GM21367 (cell line): ENCODE data around the gene EFEMP1.
"Not testable (repeated sequence)": the region's sequence is repeated elsewhere in the genome, so short reads cannot be mapped to it uniquely, and the experiment has no call there.

Source experiments
- ATAC-seq: cut with Tn5 transposase; IDR thresholded peaks from one replicate; pipeline ENCODE4 v1.9.1; 2021; ENCODE audit not compliant: unreplicated experiment

The EFEMP1 gene

DNA sequence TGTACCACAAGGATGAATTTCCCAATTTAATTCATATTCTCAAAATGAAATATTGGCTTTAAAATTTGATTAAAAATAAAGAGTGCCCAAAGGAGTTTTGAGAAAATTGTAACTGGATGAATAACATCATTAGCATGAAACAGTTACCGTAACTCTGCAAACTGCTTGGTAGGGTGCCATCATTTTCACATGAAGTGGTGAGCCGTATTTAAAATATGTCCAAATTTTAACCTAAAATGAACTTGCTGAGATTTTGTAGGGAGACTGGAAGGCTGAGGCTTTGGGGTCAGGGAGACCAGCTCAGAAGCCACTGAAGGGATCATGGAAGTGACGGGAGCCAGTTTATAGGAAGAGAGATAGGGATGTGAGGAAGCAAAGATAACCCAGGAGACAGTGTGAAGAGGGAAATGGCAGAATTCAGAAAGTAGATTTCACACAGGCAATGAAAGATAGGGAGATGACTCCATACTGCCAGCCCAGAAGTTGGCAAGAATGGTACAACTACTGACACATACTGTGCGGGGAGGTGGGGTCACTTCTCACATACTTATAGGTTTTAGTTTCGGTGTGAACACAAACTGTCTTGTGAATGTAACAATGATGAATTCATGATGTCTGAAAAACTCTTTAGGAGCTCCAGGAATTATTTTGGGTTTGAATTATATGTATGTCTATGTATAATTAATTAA lies 53.8 kb downstream of the EFEMP1 start:
- ATAC-seq, result no peak

DNA sequence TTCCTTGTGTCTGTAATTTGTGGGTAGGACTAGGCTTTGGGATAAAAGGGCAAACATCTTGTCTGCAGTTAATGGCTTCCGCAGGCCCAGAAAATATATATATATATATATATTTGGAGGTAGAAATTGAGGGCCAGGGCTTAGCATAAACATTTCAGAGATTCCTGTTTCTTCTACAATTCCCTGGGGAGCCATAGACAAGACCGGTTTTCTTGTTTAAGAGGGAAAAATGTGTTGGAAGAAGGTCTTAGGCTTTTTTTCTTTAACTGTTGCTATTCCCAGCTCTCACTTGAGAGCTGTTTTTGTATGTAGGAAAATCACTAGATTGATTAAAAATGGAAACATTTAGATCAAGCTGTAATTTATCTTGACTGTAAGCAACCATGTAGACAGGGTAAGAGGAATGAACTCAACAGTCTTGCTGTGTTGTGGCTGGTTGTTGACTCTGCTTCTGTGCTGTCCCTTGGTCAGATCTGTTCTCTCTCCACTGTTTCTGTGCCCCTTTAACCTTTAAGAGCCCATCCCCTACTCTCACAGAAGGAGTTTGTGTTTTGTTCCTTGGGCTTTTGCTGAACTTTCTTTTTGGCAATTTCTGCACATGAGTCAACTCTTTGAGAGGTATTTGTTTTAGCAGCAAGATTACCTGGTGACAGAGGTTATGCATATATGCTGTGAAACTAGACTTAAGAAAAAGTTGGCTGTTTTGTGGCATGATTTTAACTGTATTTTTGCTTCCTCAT lies 58.3 kb downstream of the EFEMP1 start:
- no peak for ATAC-seq

- ATAC-seq, result no peak
These were observed 59.1 kb downstream of the EFEMP1 start for GRCh38 chr2:55864351-55865084.

DNA sequence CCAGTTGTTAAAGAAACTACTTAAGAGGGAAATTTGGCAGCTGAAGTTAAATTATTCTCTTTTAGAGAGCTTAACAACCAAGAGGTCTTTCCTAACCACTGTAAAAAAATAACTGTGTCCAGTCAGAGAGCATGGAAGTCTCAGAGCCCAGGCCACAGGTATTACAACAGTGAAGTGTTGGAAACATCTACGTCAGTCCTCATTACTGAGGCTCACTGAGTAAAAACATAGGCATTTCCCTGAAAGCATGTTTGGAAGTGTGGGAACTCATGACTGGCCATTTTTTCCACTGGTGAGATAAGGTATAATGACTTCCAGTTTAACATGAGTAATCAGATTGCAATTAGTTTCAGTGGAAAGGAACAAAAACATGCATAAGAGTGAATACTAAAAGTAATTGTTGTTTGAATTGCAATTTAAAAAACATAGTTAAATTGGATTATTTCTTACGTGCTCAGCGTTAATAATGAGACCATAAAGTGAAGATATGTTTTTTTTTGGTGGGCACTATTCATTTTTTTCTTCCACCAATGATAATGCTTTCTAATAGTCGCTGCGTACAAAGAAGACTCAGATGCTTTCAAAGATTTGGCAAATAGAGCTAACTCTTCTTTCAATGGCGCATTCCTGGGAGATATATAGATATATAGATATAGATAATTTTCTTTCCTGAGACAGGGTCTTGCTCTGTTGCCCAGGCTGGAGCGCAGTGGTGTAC lies 60.8 kb downstream of the EFEMP1 start:
- ATAC-seq, result no peak

DNA sequence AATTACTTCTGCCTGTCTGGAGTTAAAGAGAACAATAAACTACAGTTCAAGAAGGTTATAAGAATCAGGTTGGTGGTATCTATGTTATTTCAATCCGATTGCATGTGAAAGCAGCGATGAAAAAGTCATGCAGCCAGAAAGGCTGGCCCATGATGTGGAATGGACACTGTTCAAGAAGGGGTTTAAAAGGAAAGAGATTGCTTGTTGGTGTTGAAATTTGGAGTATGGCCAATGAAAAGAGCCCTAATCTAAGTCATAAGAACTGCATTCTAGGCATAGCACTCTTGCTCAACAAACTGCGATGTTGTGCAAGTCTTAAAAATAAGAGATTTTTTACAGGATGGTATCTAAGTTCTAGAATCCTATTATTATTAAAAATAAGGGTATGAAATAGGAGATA lies 61.3 kb downstream of the EFEMP1 start:
- ATAC-seq, result no peak

DNA sequence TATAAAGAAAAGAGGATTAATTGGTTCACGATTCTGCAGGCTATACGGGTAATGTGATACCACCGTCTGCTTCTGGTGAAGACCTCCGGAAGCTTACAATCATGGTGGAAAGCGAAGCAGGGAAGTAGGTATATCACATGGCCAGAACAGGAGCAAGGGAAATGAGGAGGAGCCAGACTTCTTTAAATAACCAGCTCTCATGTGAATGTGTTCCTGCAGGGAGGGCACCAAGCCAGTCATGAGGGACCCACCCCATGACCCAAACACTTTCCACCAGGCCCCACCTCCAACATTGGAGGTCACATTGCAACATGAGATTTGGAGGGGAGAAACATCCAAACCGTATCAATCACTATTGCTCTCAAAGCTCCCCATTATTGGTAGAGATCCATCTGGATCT lies 61.8 kb downstream of the EFEMP1 start:
- ATAC-seq, result no peak

DNA sequence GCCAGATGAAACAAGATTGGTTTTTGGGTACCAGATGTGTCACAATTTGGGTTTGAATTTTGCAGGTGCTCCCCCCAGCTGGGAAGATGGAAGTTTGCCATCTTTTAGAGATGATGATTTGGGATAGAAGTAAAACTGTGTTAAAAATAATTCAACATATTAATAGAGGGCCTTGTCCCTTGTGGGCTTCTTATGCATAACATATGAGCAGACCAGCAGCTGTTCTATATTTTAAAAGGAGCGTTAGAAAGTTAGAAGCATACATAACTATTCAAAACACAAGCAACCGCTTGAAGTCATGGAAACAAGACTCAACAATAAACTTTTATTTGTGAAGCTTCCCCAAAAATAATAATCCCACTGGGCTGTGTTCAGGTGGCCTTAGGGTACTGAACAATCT lies 62.8 kb downstream of the EFEMP1 start:
- ATAC-seq, result no peak

DNA sequence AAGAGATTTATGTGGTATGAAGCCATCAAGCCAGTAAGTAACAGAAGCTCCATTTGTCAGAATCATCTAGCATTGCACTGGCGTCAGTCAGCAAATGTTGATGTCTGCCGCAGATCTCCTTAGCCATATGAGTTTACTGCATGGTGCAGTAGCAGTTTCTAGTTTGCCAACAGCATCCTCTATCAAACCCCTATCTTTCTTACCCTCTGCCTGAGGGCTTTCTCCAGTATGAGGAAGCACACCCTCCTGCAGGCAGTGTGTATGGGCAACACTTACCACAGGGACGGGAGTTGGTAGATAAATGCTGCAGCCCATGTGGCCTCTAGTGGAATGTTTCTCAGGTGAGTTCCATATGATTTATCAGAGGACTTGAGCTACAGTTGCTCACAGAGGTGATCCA lies 63.7 kb downstream of the EFEMP1 start:
- no peak for ATAC-seq

DNA sequence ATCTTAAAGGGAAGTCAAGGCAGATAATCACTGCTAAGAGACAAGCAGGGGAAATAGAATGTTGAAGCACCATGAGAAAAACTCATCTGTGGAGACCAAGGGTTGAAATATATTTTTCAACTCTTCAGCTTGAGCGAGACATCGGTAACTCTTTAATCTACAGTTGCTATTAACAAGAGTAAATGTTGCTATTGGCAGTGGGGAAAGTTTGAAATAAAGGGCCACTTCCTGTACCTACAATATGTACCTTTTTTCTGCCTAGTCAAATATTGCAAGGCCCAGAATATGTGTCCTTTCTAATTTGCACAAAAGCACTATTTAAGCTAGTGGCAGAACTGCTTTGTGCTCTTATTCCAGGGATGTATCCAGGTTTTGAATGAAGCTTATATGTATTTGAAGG lies 65.8 kb downstream of the EFEMP1 start:
- ATAC-seq, result no peak

DNA sequence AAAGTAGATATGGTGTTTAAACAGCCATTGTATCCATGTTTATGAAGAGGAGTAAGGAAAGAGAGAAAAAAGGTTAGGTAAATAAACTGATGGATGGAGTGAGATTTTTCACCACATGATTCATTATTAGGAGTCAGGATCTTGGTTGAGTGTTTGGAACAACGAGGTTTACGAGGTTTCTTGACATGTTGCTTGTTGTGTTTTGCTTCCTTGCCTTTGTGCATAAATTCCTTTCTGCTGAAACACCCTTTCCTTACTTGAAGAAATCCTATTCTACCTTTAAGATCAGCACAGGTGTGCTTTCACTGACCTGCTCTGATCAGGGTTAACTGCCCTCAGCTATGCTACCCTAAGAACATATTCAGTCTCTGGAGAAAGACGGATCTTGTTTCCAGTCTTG lies 66.6 kb downstream of the EFEMP1 start:
- no peak for ATAC-seq

DNA sequence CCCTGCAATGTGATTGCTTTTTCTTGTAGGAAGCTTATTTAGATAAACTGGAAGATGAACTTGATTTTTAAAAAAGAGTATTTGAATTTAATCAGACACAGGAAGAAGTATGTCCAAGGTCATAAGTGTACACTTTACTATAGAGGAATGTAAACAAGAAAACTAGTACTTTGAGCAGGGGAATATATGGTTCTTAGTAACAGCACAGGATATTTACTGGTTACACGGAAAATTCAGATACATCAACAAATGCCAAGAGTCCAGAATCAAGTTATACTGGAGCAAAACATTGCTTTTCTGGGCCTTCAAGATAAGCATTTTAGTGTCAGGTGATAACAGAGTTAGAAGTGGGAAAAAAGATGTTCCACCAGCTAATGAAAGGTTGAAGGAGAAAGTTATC lies 75.5 kb downstream of the EFEMP1 start:
- no peak for ATAC-seq

DNA sequence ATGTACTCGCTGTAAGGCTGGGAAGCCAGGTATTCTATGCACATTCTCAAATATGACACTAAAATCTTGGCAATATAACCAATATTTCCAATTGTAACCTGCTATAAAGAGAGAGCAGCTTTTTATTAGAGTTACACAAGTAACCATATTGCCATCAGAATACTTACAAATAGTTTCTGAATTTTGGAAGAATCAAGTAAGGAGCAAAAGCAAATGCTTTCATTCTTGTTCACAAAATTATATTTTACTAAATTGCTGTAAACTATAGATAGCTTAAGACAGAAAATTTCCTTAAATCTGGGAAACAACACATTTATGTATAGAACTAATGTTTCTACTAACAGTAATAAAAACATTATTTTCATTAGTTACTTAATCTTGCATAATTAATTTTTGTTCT lies 77.2 kb downstream of the EFEMP1 start:
- ATAC-seq, result no peak

DNA sequence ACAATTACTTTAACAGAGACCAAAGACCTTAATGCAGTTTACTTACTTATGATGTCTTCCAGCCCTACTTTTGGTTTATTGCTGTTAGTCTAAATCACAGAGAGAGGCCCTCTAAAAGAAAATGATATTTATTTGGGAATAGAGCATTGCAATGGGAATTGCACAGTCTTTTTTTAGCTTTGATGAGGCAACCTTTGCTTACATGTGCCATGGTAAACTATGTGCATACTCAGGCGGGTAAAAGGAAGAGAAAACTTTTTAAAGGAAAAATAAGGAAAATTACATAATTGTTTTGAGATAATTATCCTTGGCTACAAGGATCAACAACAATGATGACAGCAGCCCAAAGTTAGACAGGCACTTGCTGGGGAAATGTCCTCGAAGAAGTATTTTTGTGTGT lies 78.6 kb downstream of the EFEMP1 start:
- no peak for ATAC-seq

DNA sequence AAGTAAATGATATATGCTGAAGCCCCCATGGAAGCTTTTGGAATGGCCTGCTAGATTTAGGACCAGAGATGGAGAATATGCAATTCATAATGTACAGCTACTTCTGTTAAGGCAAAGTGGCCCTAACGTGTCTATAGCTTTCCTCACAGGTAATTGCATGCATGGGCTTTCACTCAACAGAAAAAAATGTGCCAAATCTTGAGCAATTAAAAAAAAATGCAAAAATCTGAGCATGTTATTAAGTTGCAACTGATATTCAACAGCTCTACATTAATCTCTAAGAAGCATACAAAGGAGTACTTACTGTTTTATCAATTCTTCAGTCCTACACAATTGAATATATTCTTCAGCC lies 79.6 kb downstream of the EFEMP1 start:
- no peak for ATAC-seq

- no peak for ATAC-seq
These were observed 80.2 kb downstream of the EFEMP1 start for GRCh38 chr2:55843096-55843993.

DNA sequence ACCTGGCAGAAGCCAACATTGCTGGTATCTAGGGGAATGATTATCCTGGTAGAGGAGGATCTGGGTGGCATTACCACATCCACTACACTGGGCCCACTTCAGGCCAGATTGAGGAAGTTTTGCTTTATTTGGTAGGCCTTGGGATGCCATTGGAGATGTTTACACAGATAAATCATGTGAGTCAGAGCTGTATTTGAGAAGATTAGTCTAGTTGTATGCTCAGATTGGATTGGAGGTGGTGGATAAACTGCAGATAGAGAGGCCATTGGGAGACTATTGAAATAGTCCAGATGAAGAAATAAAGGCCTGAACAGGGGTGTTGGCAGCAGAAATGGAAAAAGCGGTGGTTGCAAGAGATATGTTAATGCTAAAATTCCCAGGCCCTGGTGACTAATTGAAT lies 81.5 kb downstream of the EFEMP1 start:
- no peak for ATAC-seq

GRCh38 chr2:55840460-55840859 lies 83.1 kb downstream of the EFEMP1 start:
- no peak for ATAC-seq

GRCh38 chr2:55839182-55839819 lies 84.3 kb downstream of the EFEMP1 start:
- ATAC-seq, result no peak

DNA sequence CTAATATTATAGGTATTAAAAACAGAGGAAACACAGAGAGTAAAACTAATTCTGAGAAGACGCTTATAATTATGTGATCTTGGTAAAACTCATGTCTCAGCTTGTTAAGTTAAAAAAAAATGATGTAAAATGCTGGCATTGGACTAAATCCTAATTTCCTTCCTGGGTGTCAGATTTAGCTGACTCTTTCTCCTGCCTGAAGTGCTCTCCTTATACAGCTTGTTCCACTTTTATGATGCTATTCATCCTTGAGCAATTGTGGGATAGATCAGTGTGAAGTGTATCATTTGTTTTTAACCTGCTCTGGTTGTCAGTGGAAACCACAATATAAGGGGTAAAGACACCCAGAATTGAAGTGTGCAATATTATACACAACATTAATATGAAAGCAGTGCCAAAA lies 84.9 kb downstream of the EFEMP1 start:
- no peak for ATAC-seq

- ATAC-seq, result not testable (repeated sequence)
These were observed 85.5 kb downstream of the EFEMP1 start for GRCh38 chr2:55838117-55838516.
